Lower leg skin (tissue), 4 donors: Measurements from ENCODE around the gene TAAR8. TPM values are rescaled to one million over a fixed set of nuclear protein-coding genes. Genes with fewer than 3 reads are reported as not detected.

ENCODE experiments used
- DNase-seq, 2 donors: peaks; one replicate each; pipeline ENCODE4 v3.0.0-alpha.2; 2019; ENCODE audit warnings: low spot score in 2 of 2
- H3K4me3 ChIP-seq: fragments of 200-600 bp; sonication (generic); 2 replicates; pipeline ENCODE4 v1.5.1; 2017; ENCODE audit warnings: mild to moderate bottlenecking, low read depth; ENCODE audit not compliant: poor library complexity, severe bottlenecking
- CTCF ChIP-seq, 3 donors: fragments of 450-650 bp; IDR thresholded peaks; one replicate each; pipeline ENCODE4 v1.5.1; 2016; ENCODE audit warnings: antibody characterized with exemption in 3 of 3, mild to moderate bottlenecking in 3 of 3, moderate library complexity in 2 of 3
- POLR2A ChIP-seq, 2 donors: fragments of 450-650 bp; IDR thresholded peaks; one replicate each; pipeline ENCODE4 v1.6.1; 2016 to 2017; ENCODE audit warnings: antibody characterized with exemption in 2 of 2, mild to moderate bottlenecking in 1 of 2, moderate library complexity in 1 of 2
- WGBS, 2 donors: methylation state at CpG; one replicate each; pipeline ENCODE4 v1.1.5; 2018; 5-methylcytosine and 5-hydroxymethylcytosine counted together
- intact Hi-C: fragments of 100-400 bp; cut with DNase I; formaldehyde crosslinking; loops from one replicate; pipeline ENCODE4 v1.15.0; 2023; ENCODE audit warnings: low total_unique reads
- total RNA-seq, 4 donors: library from RNA; depleted of rRNA; stranded (reverse); fragments of >200 nt; gene quantifications; one replicate each; pipeline ENCODE4 v1.1.0, GENCODE V29; 2016

Gene TAAR8, protein sequence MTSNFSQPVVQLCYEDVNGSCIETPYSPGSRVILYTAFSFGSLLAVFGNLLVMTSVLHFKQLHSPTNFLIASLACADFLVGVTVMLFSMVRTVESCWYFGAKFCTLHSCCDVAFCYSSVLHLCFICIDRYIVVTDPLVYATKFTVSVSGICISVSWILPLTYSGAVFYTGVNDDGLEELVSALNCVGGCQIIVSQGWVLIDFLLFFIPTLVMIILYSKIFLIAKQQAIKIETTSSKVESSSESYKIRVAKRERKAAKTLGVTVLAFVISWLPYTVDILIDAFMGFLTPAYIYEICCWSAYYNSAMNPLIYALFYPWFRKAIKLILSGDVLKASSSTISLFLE
- not detected for total RNA-seq

- intact Hi-C loops: no loop called here
- no peak within 1 kb of the TSS for H3K4me3 ChIP-seq
- TF ChIP-seq CTCF (IDR thresholded peaks at IDR 0.05) (no peak), POLR2A (IDR thresholded peaks at IDR 0.05) (no peak)
- 90 to 92% methylated on average over 2 of the region's 2 CpGs for WGBS, 2 donors
- no peak for DNase-seq
Observed at GRCh38 chr6:132552372-132552771, at the start of gene TAAR8. TSS of gene TAAR8 (plus strand) at chr6:132552672. CDS start at chr6:132552693, 21 bp downstream.

- H3K4me3 ChIP-seq: no peak overlapping the region
- 78 to 83% methylated on average over 5 of the region's 5 CpGs for WGBS, 2 donors
- no peak for DNase-seq
- TF ChIP-seq POLR2A (IDR thresholded peaks at IDR 0.05) (no peak), CTCF (IDR thresholded peaks at IDR 0.05) (no peak)
- intact Hi-C loops: no loop called here
Observed at GRCh38 chr6:132504757-132505156, 47.7 kb upstream of the TAAR8 start.

DNA sequence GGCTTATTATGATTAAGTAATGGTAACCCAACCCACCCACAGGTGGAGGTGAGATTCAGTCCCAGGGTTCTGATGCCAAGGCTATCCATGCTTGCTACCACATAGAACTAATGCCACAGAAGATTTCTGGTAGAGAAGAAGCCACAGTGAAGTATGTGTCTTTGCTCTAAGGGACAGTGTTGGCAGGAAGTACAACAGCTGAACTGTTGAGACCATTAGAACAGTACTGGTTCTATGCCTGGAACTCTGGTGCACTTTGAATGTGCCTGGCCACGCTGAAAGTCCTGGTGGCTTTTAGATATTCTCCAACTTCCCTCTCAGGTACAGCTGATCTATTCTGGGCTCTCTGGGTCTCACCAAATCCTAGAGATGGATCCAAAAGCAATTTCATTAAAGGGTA, 47.3 kb upstream of the TAAR8 start:
- intact Hi-C loops: no loop called here
- no peak for TF ChIP-seq CTCF (IDR thresholded peaks at IDR 0.05)
- TF ChIP-seq POLR2A (IDR thresholded peaks at IDR 0.05): no peak

GRCh38 chr6:132506461-132506860, 46.0 kb upstream of the TAAR8 start:
- 34 to 40% methylated on average over 2 of the region's 2 CpGs for WGBS, 2 donors
- no peak for DNase-seq
- H3K4me3 ChIP-seq: no peak overlapping the region
- TF ChIP-seq POLR2A (IDR thresholded peaks at IDR 0.05) (no peak), CTCF (IDR thresholded peaks at IDR 0.05) (no peak)
- intact Hi-C loops: no loop called here

More for the DNA sequence above, 47.3 kb upstream of the TAAR8 start:
- H3K4me3 ChIP-seq: no peak overlapping the region
- no peak for DNase-seq
- WGBS, 2 donors: 85 to 100% methylated on average over 1 of the region's 1 CpG

DNA sequence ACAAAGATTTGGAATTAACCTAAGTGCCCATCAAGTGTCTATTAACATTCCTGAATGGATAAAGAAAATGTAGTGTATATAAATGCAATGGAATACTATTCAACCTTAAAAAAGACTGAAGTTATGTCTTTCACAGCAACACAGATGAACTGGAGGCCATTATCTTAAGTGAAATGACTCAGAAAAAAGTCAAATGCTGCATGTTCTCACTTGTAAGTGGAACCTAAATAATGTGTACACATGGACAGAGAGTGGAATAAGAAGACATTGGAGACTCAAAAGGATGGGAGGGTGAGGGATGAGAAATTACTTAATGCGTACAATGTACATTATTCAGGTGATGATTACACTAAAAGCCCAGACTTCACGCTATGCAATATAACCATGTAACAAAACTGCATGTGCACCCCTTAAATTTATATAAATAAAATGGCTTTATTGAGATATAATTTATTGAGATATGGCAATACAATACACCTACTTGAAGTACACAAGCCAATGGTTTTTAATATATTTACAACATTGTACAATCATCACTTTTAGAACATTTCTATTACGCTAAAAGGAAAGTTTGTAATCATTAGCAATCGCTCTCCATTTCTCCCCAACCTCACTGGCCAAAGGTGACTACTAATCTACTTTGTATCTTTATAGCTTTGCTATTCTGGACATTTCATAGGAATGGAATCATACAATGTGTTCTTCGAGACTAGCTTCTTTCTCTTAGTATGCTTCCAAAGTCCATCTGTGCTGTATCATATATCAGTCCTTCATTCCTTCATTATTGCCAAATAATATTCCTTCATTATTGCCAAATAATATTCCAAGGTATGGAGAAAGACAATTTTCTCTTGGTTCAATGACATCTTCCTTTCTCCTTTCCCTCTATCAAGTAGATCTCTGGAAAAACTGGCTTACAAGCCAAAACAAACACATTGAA, 45.3 kb upstream of the TAAR8 start:
- TF ChIP-seq CTCF (IDR thresholded peaks at IDR 0.05): no peak
- TF ChIP-seq POLR2A (IDR thresholded peaks at IDR 0.05): no peak
- WGBS, 2 donors: 97% methylated on average over 5 of the region's 5 CpGs
- no peak overlapping the region for H3K4me3 ChIP-seq
- intact Hi-C loops: no loop called here
- no peak for DNase-seq
